ENCODE results near the gene VASH2. TPM values are rescaled to one million over a fixed set of nuclear protein-coding genes. Genes with fewer than 3 reads are reported as not detected.
"Not testable (repeated sequence)": the region's sequence is repeated elsewhere in the genome, so short reads cannot be mapped to it uniquely, and the experiment has no call there.

Gene VASH2
- total and polyA plus RNA-seq, 2 donors (not counting 1 experiment from before 2014, with no cell fraction given): 0.06 TPM; not detected in 1

DNA sequence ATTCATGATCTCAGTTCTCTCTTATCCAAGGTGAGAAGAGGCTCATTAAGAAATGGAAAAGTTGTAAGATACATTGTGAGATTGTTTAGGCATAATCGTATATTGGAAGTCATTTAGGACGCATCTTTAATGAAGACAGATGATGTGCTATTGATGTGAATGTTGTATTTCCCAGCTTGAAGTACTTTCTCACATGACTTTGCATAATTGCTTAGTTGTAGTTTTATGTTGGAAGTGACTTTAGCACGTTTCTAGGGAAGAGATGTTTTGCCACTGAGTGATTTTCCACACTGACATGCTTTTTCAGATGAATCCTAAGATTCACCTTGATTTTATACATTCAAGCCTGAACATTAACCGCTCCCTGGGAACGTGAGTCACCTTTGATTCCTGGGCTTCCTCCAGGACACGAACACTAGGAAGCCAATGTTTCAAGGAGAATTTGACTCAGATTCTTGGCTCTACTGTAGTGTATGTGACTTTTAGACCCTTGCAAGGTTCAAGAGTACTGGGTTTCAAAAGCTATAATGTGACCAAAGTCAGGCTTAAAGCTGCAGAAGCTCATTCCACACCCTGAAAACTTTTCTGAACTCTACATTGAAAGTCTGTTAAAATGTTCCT is 37.5 kb downstream of the VASH2 start:
- H3K4me3 ChIP-seq (ENCODE audit: control extremely low read depth in 1 of 5, extremely low read depth in 1 of 5, insufficient read depth in 1 of 5, low read depth in 2 of 5, low read length in 4 of 5): no peak overlapping the region
- H3K9me3 ChIP-seq (ENCODE audit: control extremely low read depth in 1 of 3, control insufficient read depth in 2 of 3, insufficient read depth in 1 of 3, low read length in 2 of 3): no peaks in the 10 kb centered on the region
- 91% methylated on average over 4 of the region's 6 CpGs for WGBS (ENCODE audit: insufficient coverage)
- H2AFZ ChIP-seq (ENCODE audit: insufficient read depth, low read depth, low read length, poor library complexity, severe bottlenecking): no peak overlapping the region
- H3K27me3 Mint-ChIP-seq: no peaks in the 10 kb centered on the region
- no peak overlapping the region for H3K4me2 ChIP-seq (replicated peaks; ENCODE audit: low read depth, low read length, poor library complexity, severe bottlenecking)
- no peak overlapping the region for H3K27ac ChIP-seq (ENCODE audit: low read length in 2 of 2)
- TF ChIP-seq, protein P1, sequence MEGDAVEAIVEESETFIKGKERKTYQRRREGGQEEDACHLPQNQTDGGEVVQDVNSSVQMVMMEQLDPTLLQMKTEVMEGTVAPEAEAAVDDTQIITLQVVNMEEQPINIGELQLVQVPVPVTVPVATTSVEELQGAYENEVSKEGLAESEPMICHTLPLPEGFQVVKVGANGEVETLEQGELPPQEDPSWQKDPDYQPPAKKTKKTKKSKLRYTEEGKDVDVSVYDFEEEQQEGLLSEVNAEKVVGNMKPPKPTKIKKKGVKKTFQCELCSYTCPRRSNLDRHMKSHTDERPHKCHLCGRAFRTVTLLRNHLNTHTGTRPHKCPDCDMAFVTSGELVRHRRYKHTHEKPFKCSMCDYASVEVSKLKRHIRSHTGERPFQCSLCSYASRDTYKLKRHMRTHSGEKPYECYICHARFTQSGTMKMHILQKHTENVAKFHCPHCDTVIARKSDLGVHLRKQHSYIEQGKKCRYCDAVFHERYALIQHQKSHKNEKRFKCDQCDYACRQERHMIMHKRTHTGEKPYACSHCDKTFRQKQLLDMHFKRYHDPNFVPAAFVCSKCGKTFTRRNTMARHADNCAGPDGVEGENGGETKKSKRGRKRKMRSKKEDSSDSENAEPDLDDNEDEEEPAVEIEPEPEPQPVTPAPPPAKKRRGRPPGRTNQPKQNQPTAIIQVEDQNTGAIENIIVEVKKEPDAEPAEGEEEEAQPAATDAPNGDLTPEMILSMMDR (IDR thresholded peaks at IDR 0.05): no peak
- TF ChIP-seq EZH2 (IDR thresholded peaks at IDR 0.05; ENCODE audit: borderline replicate concordance, insufficient read depth, low read depth, low read length, poor library complexity, severe bottlenecking): no peak
- H3K9me3 Mint-ChIP-seq (ENCODE audit: insufficient read depth): no peaks in the 10 kb centered on the region
- no peak overlapping the region for H3K4me3 Mint-ChIP-seq
- no peak for DNase-seq
- ChIA-PET POLR2A (interaction anchor here (0.6 kb wide), 1 partner anchor 187 kb away, joined by 3 read pairs; no protein-coding TSS in a partner anchor), CTCF (interaction anchor here (0.6 to 1.0 kb wide), 2 partner anchors 323 to 530 kb away, joined by 3 read pairs; no protein-coding TSS in a partner anchor)
- H3K9ac ChIP-seq (ENCODE audit: low read length): no peak overlapping the region
- no peak overlapping the region for H3K27ac Mint-ChIP-seq
- intact Hi-C loops (cut with micrococcal nuclease): no loop called here
- no peaks in the 10 kb centered on the region for H4K20me1 ChIP-seq (ENCODE audit: control insufficient read depth, insufficient read depth, low read length, poor library complexity, severe bottlenecking)
- peaks cover 0 to 10% of the 10 kb centered on the region in 2 experiments for H3K36me3 ChIP-seq (replicated peaks in 1 of 2; ENCODE audit: control extremely low read depth in 1 of 2, control insufficient read depth in 1 of 2, extremely low read depth in 1 of 2, insufficient read depth in 2 of 2, low read length in 1 of 2)
- no peaks in the 10 kb centered on the region for H3K79me2 ChIP-seq (ENCODE audit: control insufficient read depth, insufficient read depth, low read length)
- no peaks in the 10 kb centered on the region for H3K27me3 ChIP-seq (replicated peaks in 1 of 4; ENCODE audit: control extremely low read depth in 1 of 4, control insufficient read depth in 3 of 4, insufficient read depth in 4 of 4, low read length in 3 of 4)
- no peaks in the 10 kb centered on the region for H3K4me1 Mint-ChIP-seq
- ATAC-seq (ENCODE audit: low read depth): no peak
- no peaks in the 10 kb centered on the region for H3K4me1 ChIP-seq (ENCODE audit: control insufficient read depth in 2 of 2, insufficient read depth in 2 of 2, low read length in 2 of 2)

- no peak for ATAC-seq (ENCODE audit: low read depth)
- WGBS (ENCODE audit: insufficient coverage): no CpG with 5 or more reads among the region's 1 CpG
- no peak overlapping the region for H3K9ac ChIP-seq (ENCODE audit: low read length)
- DNase-seq: no peak
- no peaks in the 10 kb centered on the region for H4K20me1 ChIP-seq (ENCODE audit: control insufficient read depth, insufficient read depth, low read length, poor library complexity, severe bottlenecking)
- Mint-ChIP-seq H3K9me3 (ENCODE audit: insufficient read depth) (no peaks in the 10 kb centered on the region), H3K4me3 (no peak overlapping the region), H3K4me1 (no peaks in the 10 kb centered on the region), H3K27ac (no peak overlapping the region), H3K27me3 (no peaks in the 10 kb centered on the region)
- H3K4me3 ChIP-seq (ENCODE audit: control extremely low read depth in 1 of 5, extremely low read depth in 1 of 5, insufficient read depth in 1 of 5, low read depth in 2 of 5, low read length in 4 of 5): no peak overlapping the region
- H3K4me2 ChIP-seq (replicated peaks; ENCODE audit: low read depth, low read length, poor library complexity, severe bottlenecking): no peak overlapping the region
- H3K79me2 ChIP-seq (ENCODE audit: control insufficient read depth, insufficient read depth, low read length): no peaks in the 10 kb centered on the region
- H2AFZ ChIP-seq (ENCODE audit: insufficient read depth, low read depth, low read length, poor library complexity, severe bottlenecking): no peak overlapping the region
- POLR2A ChIA-PET: no interaction called here
- peaks cover 0 to 18% of the 10 kb centered on the region in 2 experiments for H3K36me3 ChIP-seq (replicated peaks in 1 of 2; ENCODE audit: control extremely low read depth in 1 of 2, control insufficient read depth in 1 of 2, extremely low read depth in 1 of 2, insufficient read depth in 2 of 2, low read length in 1 of 2)
- intact Hi-C loops (cut with micrococcal nuclease): no loop called here
- H3K4me1 ChIP-seq (ENCODE audit: control insufficient read depth in 2 of 2, insufficient read depth in 2 of 2, low read length in 2 of 2): no peaks in the 10 kb centered on the region
- no peak overlapping the region for H3K27ac ChIP-seq (ENCODE audit: low read length in 2 of 2)
- no peaks in the 10 kb centered on the region for H3K27me3 ChIP-seq (replicated peaks in 1 of 4; ENCODE audit: control extremely low read depth in 1 of 4, control insufficient read depth in 3 of 4, insufficient read depth in 4 of 4, low read length in 3 of 4)
- CTCF ChIA-PET: interaction anchor here (0.9 to 1.4 kb wide), 3 partner anchors 239 to 513 kb away, joined by 3 read pairs; no protein-coding TSS in a partner anchor
- TF ChIP-seq, protein P1 (IDR thresholded peaks at IDR 0.05): no peak
- no peak for TF ChIP-seq EZH2 (IDR thresholded peaks at IDR 0.05; ENCODE audit: borderline replicate concordance, insufficient read depth, low read depth, low read length, poor library complexity, severe bottlenecking)
- H3K9me3 ChIP-seq (ENCODE audit: control extremely low read depth in 1 of 3, control insufficient read depth in 2 of 3, insufficient read depth in 1 of 3, low read length in 2 of 3): no peaks in the 10 kb centered on the region
Observed at GRCh38 chr1:212990276-212990675, 39.9 kb downstream of the VASH2 start.

DNA sequence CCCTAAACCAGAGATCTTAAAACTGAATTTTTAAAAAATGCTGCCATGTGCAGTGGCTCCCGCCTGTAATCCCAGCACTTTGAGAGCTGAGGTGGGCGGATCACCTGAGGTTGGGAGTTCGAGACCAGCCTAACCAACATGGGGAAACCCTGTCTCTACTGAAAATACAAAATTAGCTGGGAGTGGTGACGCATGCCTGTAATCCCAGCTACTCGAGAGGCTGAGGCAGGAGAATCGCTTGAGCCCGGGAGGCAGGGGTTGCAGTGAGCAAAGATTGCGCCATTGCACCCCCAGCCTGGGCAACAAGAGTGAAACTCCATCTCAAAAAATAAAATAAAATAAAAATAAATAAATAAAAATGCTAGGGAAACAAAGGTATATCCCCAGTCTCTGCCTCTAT is 43.6 kb downstream of the VASH2 start:
- WGBS (ENCODE audit: insufficient coverage): no CpG with 5 or more reads among the region's 8 CpGs
- peaks cover 5 to 29% of the 10 kb centered on the region in 2 experiments for H3K36me3 ChIP-seq (replicated peaks in 1 of 2; ENCODE audit: control extremely low read depth in 1 of 2, control insufficient read depth in 1 of 2, extremely low read depth in 1 of 2, insufficient read depth in 2 of 2, low read length in 1 of 2)
- H3K9me3 ChIP-seq (ENCODE audit: control extremely low read depth in 1 of 3, control insufficient read depth in 2 of 3, insufficient read depth in 1 of 3, low read length in 2 of 3); H3K27ac ChIP-seq (ENCODE audit: low read length in 2 of 2); H3K9ac ChIP-seq (ENCODE audit: low read length); H3K4me3 ChIP-seq (ENCODE audit: control extremely low read depth in 1 of 5, extremely low read depth in 1 of 5, insufficient read depth in 1 of 5, low read depth in 2 of 5, low read length in 4 of 5); ATAC-seq (ENCODE audit: low read depth); H3K4me1 ChIP-seq (ENCODE audit: control insufficient read depth in 2 of 2, insufficient read depth in 2 of 2, low read length in 2 of 2); intact Hi-C loops (cut with micrococcal nuclease); H3K4me3 Mint-ChIP-seq; H3K27me3 ChIP-seq (replicated peaks in 1 of 4; ENCODE audit: control extremely low read depth in 1 of 4, control insufficient read depth in 3 of 4, insufficient read depth in 4 of 4, low read length in 3 of 4); H3K27ac Mint-ChIP-seq; H2AFZ ChIP-seq (ENCODE audit: insufficient read depth, low read depth, low read length, poor library complexity, severe bottlenecking); H3K27me3 Mint-ChIP-seq; H3K4me1 Mint-ChIP-seq; H3K79me2 ChIP-seq (ENCODE audit: control insufficient read depth, insufficient read depth, low read length); H3K4me2 ChIP-seq (replicated peaks; ENCODE audit: low read depth, low read length, poor library complexity, severe bottlenecking); H3K9me3 Mint-ChIP-seq (ENCODE audit: insufficient read depth); DNase-seq; POLR2A ChIA-PET; H4K20me1 ChIP-seq (ENCODE audit: control insufficient read depth, insufficient read depth, low read length, poor library complexity, severe bottlenecking): not testable (repeated sequence)
- CTCF ChIA-PET: interaction anchor here (1.2 to 5.7 kb wide), 15 partner anchors 10 to 537 kb away, joined by 3 to 76 read pairs (median 5); no protein-coding TSS in a partner anchor

All from B cell (primary cell).